ENCODE data around the gene NDUFS6. TPM values are rescaled to one million over a fixed set of nuclear protein-coding genes. Genes with fewer than 3 reads are reported as not detected.

NDUFS6 gene
- polyA plus RNA-seq, 1 donor from 2014 or later, result 72.0 TPM

- TF ChIP-seq REST (IDR thresholded peaks at IDR 0.05; ENCODE audit: borderline replicate concordance) (no peak), SMC3 (conservative IDR thresholded peaks at IDR 0.05; ENCODE audit: poor library complexity) (no peak), MXI1 (conservative IDR thresholded peaks at IDR 0.05; ENCODE audit: poor library complexity, severe bottlenecking) (no peak), EZH2 (IDR thresholded peaks at IDR 0.05; ENCODE audit: borderline replicate concordance, insufficient read depth, low read length, poor library complexity, severe bottlenecking) (no peak), RAD21 (conservative IDR thresholded peaks at IDR 0.05) (no peak), EP300 (conservative IDR thresholded peaks at IDR 0.05; ENCODE audit: poor library complexity, severe bottlenecking) (no peak), TAF1 (IDR thresholded peaks at IDR 0.05; ENCODE audit: low read depth) (no peak), POLR2AphosphoS5 (IDR thresholded peaks at IDR 0.05) (no peak), CTCF (IDR thresholded peaks at IDR 0.05; ENCODE audit: poor library complexity, severe bottlenecking) (no peak)
- H3F3A ChIP-seq (ENCODE audit: insufficient read depth, low read length, poor library complexity, severe bottlenecking), result no peaks in the 10 kb centered on the region
- H3K9me3 ChIP-seq (ENCODE audit: low read length), result no peaks in the 10 kb centered on the region
- no peak overlapping the region for H3K4me2 ChIP-seq (ENCODE audit: low read length)
- H3K9ac ChIP-seq (ENCODE audit: low read length), result no peak overlapping the region
- H2AFZ ChIP-seq (ENCODE audit: low read depth, low read length), result no peak overlapping the region
- H3K79me2 ChIP-seq (replicated peaks; ENCODE audit: insufficient read depth, low read length), result no peaks in the 10 kb centered on the region
- no peaks in the 10 kb centered on the region for H4K20me1 ChIP-seq (ENCODE audit: insufficient read depth)
- no peak overlapping the region for H3K27ac ChIP-seq (ENCODE audit: low read length)
- no peaks in the 10 kb centered on the region for H3K36me3 ChIP-seq (ENCODE audit: insufficient read depth, low read length)
- no peaks in the 10 kb centered on the region for H3K27me3 ChIP-seq (ENCODE audit: insufficient read depth, low read depth, low read length)
- H3K9me2 ChIP-seq (ENCODE audit: insufficient read depth, low read length), result no peaks in the 10 kb centered on the region
- H3K4me3 ChIP-seq (ENCODE audit: low read length), result no peak overlapping the region
Measured at GRCh38 chr5:1835431-1835830, 34.2 kb downstream of the NDUFS6 start.

GRCh38 chr5:1836176-1836890 lies 35.1 kb downstream of the NDUFS6 start:
- no peaks in the 10 kb centered on the region for H3K9me3 ChIP-seq (ENCODE audit: low read length)
- H3K79me2 ChIP-seq (replicated peaks; ENCODE audit: insufficient read depth, low read length), result no peaks in the 10 kb centered on the region
- H3F3A ChIP-seq (ENCODE audit: insufficient read depth, low read length, poor library complexity, severe bottlenecking), result no peaks in the 10 kb centered on the region
- H3K9ac ChIP-seq (ENCODE audit: low read length), result no peak overlapping the region
- no peak overlapping the region for H2AFZ ChIP-seq (ENCODE audit: low read depth, low read length)
- no peak overlapping the region for H3K4me2 ChIP-seq (ENCODE audit: low read length)
- no peak overlapping the region for H3K4me3 ChIP-seq (ENCODE audit: low read length)
- no peak overlapping the region for H3K27ac ChIP-seq (ENCODE audit: low read length)
- TF ChIP-seq RAD21 (conservative IDR thresholded peaks at IDR 0.05) (no peak), EP300 (conservative IDR thresholded peaks at IDR 0.05; ENCODE audit: poor library complexity, severe bottlenecking) (no peak), REST (IDR thresholded peaks at IDR 0.05; ENCODE audit: borderline replicate concordance) (no peak), SMC3 (conservative IDR thresholded peaks at IDR 0.05; ENCODE audit: poor library complexity) (no peak), TAF1 (IDR thresholded peaks at IDR 0.05; ENCODE audit: low read depth) (no peak), CTCF (IDR thresholded peaks at IDR 0.05; ENCODE audit: poor library complexity, severe bottlenecking) (no peak), POLR2AphosphoS5 (IDR thresholded peaks at IDR 0.05) (no peak), EZH2 (IDR thresholded peaks at IDR 0.05; ENCODE audit: borderline replicate concordance, insufficient read depth, low read length, poor library complexity, severe bottlenecking) (no peak), MXI1 (conservative IDR thresholded peaks at IDR 0.05; ENCODE audit: poor library complexity, severe bottlenecking) (no peak)
- no peaks in the 10 kb centered on the region for H4K20me1 ChIP-seq (ENCODE audit: insufficient read depth)
- H3K36me3 ChIP-seq (ENCODE audit: insufficient read depth, low read length), result no peaks in the 10 kb centered on the region
- no peaks in the 10 kb centered on the region for H3K9me2 ChIP-seq (ENCODE audit: insufficient read depth, low read length)
- no peaks in the 10 kb centered on the region for H3K27me3 ChIP-seq (ENCODE audit: insufficient read depth, low read depth, low read length)

Data from neural cell (in vitro differentiated cells).